Hepatocyte (in vitro differentiated cells): ENCODE data around the gene EEIG2. TPM values are rescaled to one million over a fixed set of nuclear protein-coding genes. Genes with fewer than 3 reads are reported as not detected.

Source experiments
- DNase-seq: peaks from one replicate; pipeline ENCODE4 v3.0.0-alpha.2; 2016; ENCODE audit warnings: low spot score
- H2AFZ ChIP-seq: fragments of 200-600 bp; sonication (generic); 2 replicates; pipeline ENCODE4 v1.6.0; 2016; ENCODE audit warnings: antibody characterized with exemption, mild to moderate bottlenecking
- H3K27ac ChIP-seq: fragments of 200-600 bp; sonication (generic); 2 replicates; pipeline ENCODE4 v1.5.1; 2016; ENCODE audit warnings: mild to moderate bottlenecking
- H3K27me3 ChIP-seq: fragments of 200-600 bp; sonication (generic); 2 replicates; pipeline ENCODE4 v1.6.1; 2016
- H3K36me3 ChIP-seq: fragments of 200-600 bp; sonication (generic); replicated peaks from 2 replicates; pipeline ENCODE4 v1.5.1; 2016; ENCODE audit warnings: low read depth; ENCODE audit not compliant: insufficient read depth
- H3K4me1 ChIP-seq: fragments of 200-600 bp; sonication (generic); 2 replicates; pipeline ENCODE4 v1.5.1; 2016; ENCODE audit warnings: mild to moderate bottlenecking, moderate library complexity; ENCODE audit not compliant: insufficient read depth
- H3K4me2 ChIP-seq: fragments of 200-600 bp; sonication (generic); 2 replicates; pipeline ENCODE4 v1.6.0; 2016
- H3K4me3 ChIP-seq: fragments of 200-600 bp; sonication (generic); 2 replicates; pipeline ENCODE4 v1.5.1; 2016; ENCODE audit warnings: mild to moderate bottlenecking
- H3K79me2 ChIP-seq: fragments of 200-600 bp; sonication (generic); 2 replicates; pipeline ENCODE4 v1.6.0; 2017; ENCODE audit warnings: mild to moderate bottlenecking
- H3K9me2 ChIP-seq: fragments of 200-600 bp; sonication (generic); replicated peaks from 2 replicates; pipeline ENCODE4 v1.6.0; 2017; ENCODE audit warnings: mild to moderate bottlenecking; ENCODE audit not compliant: insufficient read depth
- H3K9me3 ChIP-seq: fragments of 200-600 bp; sonication (generic); 2 replicates; pipeline ENCODE4 v1.5.1; 2016; ENCODE audit warnings: low read depth, mild to moderate bottlenecking
- H4K20me1 ChIP-seq: fragments of 200-600 bp; sonication (generic); 2 replicates; pipeline ENCODE4 v1.6.0; 2016; ENCODE audit warnings: mild to moderate bottlenecking; ENCODE audit not compliant: insufficient read depth, poor library complexity, severe bottlenecking
- EZH2 ChIP-seq: fragments of 200-600 bp; sonication (generic); IDR thresholded peaks from 2 replicates; pipeline ENCODE4 v1.6.1; 2016; ENCODE audit warnings: antibody characterized with exemption, mild to moderate bottlenecking, borderline replicate concordance
- EZH2phosphoT487 ChIP-seq: fragments of 200-600 bp; sonication (generic); IDR thresholded peaks from one replicate; pipeline ENCODE4 v1.6.1; 2018; ENCODE audit warnings: antibody characterized with exemption, mild to moderate bottlenecking, low read depth, moderate library complexity; ENCODE audit not compliant: unreplicated experiment, severe bottlenecking
- WGBS: methylation state at CpG from one replicate; pipeline ENCODE4 v1.1.6; 2016; ENCODE audit warnings: low lambda C conversion rate; ENCODE audit errors: missing lambda C conversion rate; 5-methylcytosine and 5-hydroxymethylcytosine counted together
- polyA plus RNA-seq: library from polyadenylated mRNA; unstranded; fragments of >200 nt; fragmentation: Nextera tagmentation; extraction: Ambion mirVana; gene quantifications from 2 replicates; pipeline ENCODE4 v1.2.1, GENCODE V29; 2016
- total RNA-seq: library from RNA; depleted of rRNA; stranded (reverse); fragments of >200 nt; gene quantifications from 2 replicates; pipeline ENCODE4 v1.2.3, GENCODE V29; 2014
- TF ChIP-seq, protein P1 (sequence below): fragments of 200-600 bp; sonication (generic); IDR thresholded peaks from 2 replicates; pipeline ENCODE4 v1.5.1; 2016; ENCODE audit warnings: antibody characterized with exemption, mild to moderate bottlenecking; ENCODE audit not compliant: poor library complexity

EEIG2 gene
- total and polyA plus RNA-seq, 2 experiments from 2014 or later: 5.1 to 16.0 TPM

DNA sequence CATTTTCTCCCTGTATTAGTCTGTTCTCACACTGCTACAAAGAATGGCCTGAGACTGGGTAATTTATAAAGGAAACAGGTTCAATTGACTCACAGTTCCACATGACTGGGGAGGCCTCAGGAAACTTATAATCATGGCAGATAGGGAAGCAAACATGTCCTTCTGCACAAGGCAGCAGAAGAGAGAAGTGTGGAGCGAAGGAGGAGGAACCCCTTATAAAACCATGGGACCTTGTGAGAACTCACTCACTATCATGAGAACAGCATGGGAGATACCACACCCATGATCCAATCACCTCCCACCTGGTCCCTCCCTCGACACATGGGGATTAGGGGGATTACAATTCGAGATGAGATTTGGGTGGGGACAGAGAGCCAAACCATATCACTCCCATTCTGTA is 35.2 kb upstream of the EEIG2 start:
- Histone ChIP-seq H3K79me2 (no peaks in the 10 kb centered on the region), H3K27ac (no peak overlapping the region), H3K9me3 (no peaks in the 10 kb centered on the region), H3K9me2 (no peaks in the 10 kb centered on the region), H4K20me1 (no peaks in the 10 kb centered on the region), H3K4me2 (no peak overlapping the region), H3K27me3 (no peaks in the 10 kb centered on the region), H2AFZ (no peak overlapping the region), H3K4me3 (no peak overlapping the region), H3K4me1 (no peaks in the 10 kb centered on the region), H3K36me3 (no peaks in the 10 kb centered on the region)
- TF ChIP-seq EZH2phosphoT487 (no peak), EZH2 (no peak)
- TF ChIP-seq, protein P1, sequence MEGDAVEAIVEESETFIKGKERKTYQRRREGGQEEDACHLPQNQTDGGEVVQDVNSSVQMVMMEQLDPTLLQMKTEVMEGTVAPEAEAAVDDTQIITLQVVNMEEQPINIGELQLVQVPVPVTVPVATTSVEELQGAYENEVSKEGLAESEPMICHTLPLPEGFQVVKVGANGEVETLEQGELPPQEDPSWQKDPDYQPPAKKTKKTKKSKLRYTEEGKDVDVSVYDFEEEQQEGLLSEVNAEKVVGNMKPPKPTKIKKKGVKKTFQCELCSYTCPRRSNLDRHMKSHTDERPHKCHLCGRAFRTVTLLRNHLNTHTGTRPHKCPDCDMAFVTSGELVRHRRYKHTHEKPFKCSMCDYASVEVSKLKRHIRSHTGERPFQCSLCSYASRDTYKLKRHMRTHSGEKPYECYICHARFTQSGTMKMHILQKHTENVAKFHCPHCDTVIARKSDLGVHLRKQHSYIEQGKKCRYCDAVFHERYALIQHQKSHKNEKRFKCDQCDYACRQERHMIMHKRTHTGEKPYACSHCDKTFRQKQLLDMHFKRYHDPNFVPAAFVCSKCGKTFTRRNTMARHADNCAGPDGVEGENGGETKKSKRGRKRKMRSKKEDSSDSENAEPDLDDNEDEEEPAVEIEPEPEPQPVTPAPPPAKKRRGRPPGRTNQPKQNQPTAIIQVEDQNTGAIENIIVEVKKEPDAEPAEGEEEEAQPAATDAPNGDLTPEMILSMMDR: no peak
- WGBS: 91% methylated on average over 3 of the region's 3 CpGs
- no peak for DNase-seq

DNA sequence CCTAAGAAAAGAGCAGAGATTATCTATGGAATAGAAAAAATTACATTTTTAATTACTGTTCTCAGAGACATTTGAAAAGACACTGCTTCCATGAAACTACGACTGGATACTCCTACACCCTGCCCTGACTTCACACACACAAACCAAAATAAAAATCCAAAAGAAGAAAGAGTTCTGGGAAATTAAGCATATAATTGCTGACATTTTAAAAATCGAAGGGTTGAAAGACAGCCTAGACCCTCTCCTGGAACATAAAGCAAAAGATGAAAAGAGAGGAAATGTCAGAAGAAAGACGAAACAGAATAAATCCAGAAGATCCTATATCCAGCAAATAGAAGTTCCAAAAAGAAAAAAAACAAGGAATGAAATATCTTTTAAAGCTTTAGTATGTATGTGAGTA is 32.8 kb upstream of the EEIG2 start:
- TF ChIP-seq, protein P1: no peak
- no peak for TF ChIP-seq EZH2phosphoT487
- TF ChIP-seq EZH2: no peak
- Histone ChIP-seq H3K4me1 (no peaks in the 10 kb centered on the region), H3K4me3 (no peak overlapping the region), H4K20me1 (no peaks in the 10 kb centered on the region), H3K9me3 (no peaks in the 10 kb centered on the region), H3K27me3 (no peaks in the 10 kb centered on the region), H3K36me3 (no peaks in the 10 kb centered on the region), H3K79me2 (no peaks in the 10 kb centered on the region), H2AFZ (no peak overlapping the region), H3K9me2 (no peaks in the 10 kb centered on the region), H3K27ac (no peak overlapping the region), H3K4me2 (no peak overlapping the region)
- 74% methylated on average over 3 of the region's 3 CpGs for WGBS
- DNase-seq: no peak

DNA sequence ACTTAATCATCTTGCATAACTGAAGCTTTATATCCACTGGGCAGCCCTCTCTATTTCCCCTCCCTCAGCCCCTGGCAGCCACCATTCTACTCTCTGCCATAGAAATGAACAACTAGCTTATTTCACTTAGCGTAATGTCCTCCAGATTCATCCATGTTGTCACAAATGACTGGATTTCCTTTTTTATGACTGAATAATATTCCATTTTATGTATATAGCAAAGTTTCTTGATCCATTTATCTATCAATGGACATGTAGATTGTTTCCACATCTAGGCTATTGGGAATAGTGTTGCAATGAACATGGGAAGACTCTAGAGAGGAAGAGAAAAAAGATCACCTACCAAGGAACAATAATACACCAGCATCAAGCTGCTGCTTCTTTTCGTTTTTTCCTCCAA is 32.1 kb upstream of the EEIG2 start:
- Histone ChIP-seq H3K4me2 (no peak overlapping the region), H3K79me2 (no peaks in the 10 kb centered on the region), H3K4me1 (peaks cover 2% of the 10 kb centered on the region), H4K20me1 (no peaks in the 10 kb centered on the region), H2AFZ (no peak overlapping the region), H3K4me3 (no peak overlapping the region), H3K27ac (no peak overlapping the region), H3K27me3 (no peaks in the 10 kb centered on the region), H3K9me2 (no peaks in the 10 kb centered on the region), H3K9me3 (no peaks in the 10 kb centered on the region), H3K36me3 (no peaks in the 10 kb centered on the region)
- 97% methylated on average over 2 of the region's 2 CpGs for WGBS
- no peak for DNase-seq
- no peak for TF ChIP-seq EZH2phosphoT487
- TF ChIP-seq, protein P1: no peak
- TF ChIP-seq EZH2: no peak

DNA sequence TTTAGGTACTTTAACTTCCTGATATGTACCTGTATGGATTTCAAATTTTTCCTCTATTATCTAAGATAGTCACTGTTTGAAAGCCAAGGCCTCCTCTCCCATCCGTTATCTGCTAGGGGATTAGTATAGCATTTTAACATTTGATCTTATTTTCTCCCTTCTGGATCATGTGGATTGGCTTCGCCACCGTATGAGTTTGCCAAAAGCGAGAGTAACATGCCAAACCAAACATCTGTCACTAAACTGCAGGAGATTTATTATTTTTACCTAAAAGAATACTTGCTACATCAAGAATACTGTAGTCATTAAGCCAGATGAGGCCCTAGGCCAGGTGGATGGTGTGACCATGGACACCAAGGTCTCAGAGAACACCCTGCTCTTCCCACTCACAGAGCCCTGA is 28.5 kb upstream of the EEIG2 start:
- 86% methylated on average over 4 of the region's 4 CpGs for WGBS
- DNase-seq: no peak
- no peak overlapping the region for H3K4me3 ChIP-seq
- no peaks in the 10 kb centered on the region for H4K20me1 ChIP-seq
- no peaks in the 10 kb centered on the region for H3K79me2 ChIP-seq
- peaks cover 4% of the 10 kb centered on the region for H3K4me1 ChIP-seq
- no peaks in the 10 kb centered on the region for H3K36me3 ChIP-seq
- no peaks in the 10 kb centered on the region for H3K9me2 ChIP-seq
- TF ChIP-seq EZH2phosphoT487 (no peak), EZH2 (no peak)
- TF ChIP-seq, protein P1: no peak
- no peaks in the 10 kb centered on the region for H3K9me3 ChIP-seq
- no peaks in the 10 kb centered on the region for H3K27me3 ChIP-seq
- H3K27ac ChIP-seq: no peak overlapping the region
- no peak overlapping the region for H2AFZ ChIP-seq
- no peak overlapping the region for H3K4me2 ChIP-seq
